Endothelial cell of umbilical vein (primary cell): Measurements from ENCODE around the gene ZNF774. TPM values are rescaled to one million over a fixed set of nuclear protein-coding genes. Genes with fewer than 3 reads are reported as not detected.

Experiments used
- BruUV-seq: library from RNA; stranded (reverse); fragments of 400-500 nt; replicated peaks from 2 replicates; lab custom pipeline; 2021; lab: Mats Ljungman, UMichigan
- CTCF ChIA-PET: fragments of 300-600, 350-600 bp; sonication (Branson Sonifier 250); formaldehyde crosslinking; loops from one replicate; lab custom pipeline; 2021; ENCODE audit warnings: antibody characterized with exemption, inconsistent platforms; lab: Charles Lee
- POLR2A ChIA-PET: fragments of 300-600, 350-600 bp; sonication (Branson Sonifier 250); formaldehyde crosslinking; loops from one replicate; lab custom pipeline; 2021; ENCODE audit warnings: antibody characterized with exemption, inconsistent platforms; lab: Charles Lee
- DNase-seq: peaks from one replicate; pipeline ENCODE4 v3.0.0-alpha.2; 2011; ENCODE audit warnings: low read depth, low spot score
- FAIRE-seq: peaks from 2 replicates; lab custom pipeline; 2011; peaks lifted over from hg19 to GRCh38; lab: Jason Lieb, UNC
- H2AFZ ChIP-seq: 2 replicates; pipeline ENCODE4 v1.6.0; 2012; ENCODE audit warnings: low read depth, low read length, control low read depth, inconsistent platforms
- H3K27ac ChIP-seq: 2 replicates; pipeline ENCODE4 v1.5.1; 2011; ENCODE audit warnings: low read depth, mild to moderate bottlenecking, control low read depth, low read length, moderate library complexity; ENCODE audit not compliant: insufficient read depth
- H3K27me3 ChIP-seq, 2 experiments: 2 replicates each; pipeline versions ENCODE4 v1.6.0 to v1.6.1; 2011; ENCODE audit warnings: low read length in 2 of 2, mixed read lengths in 1 of 2; ENCODE audit not compliant: control insufficient read depth in 2 of 2, insufficient read depth in 2 of 2
- H3K36me3 ChIP-seq, 2 experiments: 2 replicates in 1 of 2; 3 replicates in 1 of 2; pipeline ENCODE4 v1.5.1; 2011; ENCODE audit warnings: low read length in 2 of 2, mild to moderate bottlenecking in 1 of 2, moderate library complexity in 1 of 2; ENCODE audit not compliant: control insufficient read depth in 2 of 2, insufficient read depth in 2 of 2; ENCODE audit errors: extremely low read depth in 1 of 2
- H3K4me1 ChIP-seq: 3 replicates; pipeline ENCODE4 v1.5.1; 2011; ENCODE audit warnings: mild to moderate bottlenecking, low read length; ENCODE audit not compliant: control insufficient read depth, insufficient read depth; ENCODE audit errors: extremely low read depth
- H3K4me2 ChIP-seq: 2 replicates; pipeline ENCODE4 v1.6.1; 2011; ENCODE audit warnings: low read length, control low read depth, mixed read lengths; ENCODE audit not compliant: insufficient read depth
- H3K4me3 ChIP-seq, 3 experiments: fragments of 200-600 bp in 1 of 3; sonication (generic), shearing (Covaris generic) in 1 of 3; replicated peaks in 1 of 3; 2 replicates each; pipeline ENCODE4 v1.5.1; 2011 to 2016; ENCODE audit warnings: control low read depth in 3 of 3, low read length in 3 of 3, mild to moderate bottlenecking in 2 of 3, inconsistent platforms in 1 of 3, low read depth in 1 of 3, moderate library complexity in 1 of 3; ENCODE audit not compliant: insufficient read depth in 1 of 3
- H3K79me2 ChIP-seq: 2 replicates; pipeline ENCODE4 v1.6.0; 2012; ENCODE audit warnings: low read length, inconsistent platforms; ENCODE audit not compliant: control insufficient read depth, insufficient read depth
- H3K9ac ChIP-seq: replicated peaks from 2 replicates; pipeline ENCODE3; 2011; ENCODE audit warnings: low read length, control low read depth; ENCODE audit not compliant: insufficient read depth; ENCODE audit errors: extremely low read depth
- H3K9me1 ChIP-seq: replicated peaks from 3 replicates; pipeline ENCODE4 v1.6.0; 2011; ENCODE audit warnings: mild to moderate bottlenecking, low read length; ENCODE audit not compliant: control insufficient read depth, insufficient read depth; ENCODE audit errors: extremely low read depth
- H3K9me3 ChIP-seq: replicated peaks from 2 replicates; pipeline ENCODE4 v1.5.1; 2012; ENCODE audit warnings: low read length, inconsistent platforms; ENCODE audit not compliant: control insufficient read depth, insufficient read depth
- H4K20me1 ChIP-seq: replicated peaks from 2 replicates; pipeline ENCODE3; 2011; ENCODE audit warnings: mild to moderate bottlenecking, low read length; ENCODE audit not compliant: control insufficient read depth, insufficient read depth; ENCODE audit errors: extremely low read depth
- FOS ChIP-seq: IDR thresholded peaks from 2 replicates; pipeline ENCODE4 v1.6.1; 2011; ENCODE audit warnings: mild to moderate bottlenecking, low read length, moderate library complexity, borderline replicate concordance; ENCODE audit not compliant: insufficient read depth
- GATA2 ChIP-seq: IDR thresholded peaks from 2 replicates; pipeline ENCODE4 v1.7.0; 2011; ENCODE audit warnings: low read depth, mild to moderate bottlenecking, moderate library complexity, mixed read lengths, low read length; ENCODE audit not compliant: insufficient read length, insufficient read depth
- JUN ChIP-seq: IDR thresholded peaks from 2 replicates; pipeline ENCODE4 v1.6.1; 2011; ENCODE audit warnings: borderline replicate concordance, low read depth; ENCODE audit not compliant: insufficient read length, insufficient read depth
- MYC ChIP-seq: IDR thresholded peaks from one replicate; pipeline ENCODE4 v1.6.1; 2011; ENCODE audit warnings: mild to moderate bottlenecking, low read depth, low read length
- POLR2A ChIP-seq: IDR thresholded peaks from 2 replicates; pipeline ENCODE4 v1.6.1; 2012; ENCODE audit warnings: low read depth, mild to moderate bottlenecking, control low read depth, low read length
- POLR2AphosphoS5 ChIP-seq: IDR thresholded peaks from 2 replicates; pipeline ENCODE4 v1.6.1; 2012; ENCODE audit warnings: low read depth, mild to moderate bottlenecking, control low read depth, low read length, moderate library complexity; ENCODE audit not compliant: insufficient read depth
- dilution Hi-C: fragments of 300-500 bp; cut with MboI; formaldehyde crosslinking; loops from one replicate; pipeline ENCODE4 v1.15.0; 2019; ENCODE audit warnings: low sequenced_read_pairs; ENCODE audit not compliant: extremely low pct_ligation_motif_present
- intact Hi-C: fragments of 100-400 bp; cut with micrococcal nuclease; formaldehyde crosslinking; loops from one replicate; pipeline ENCODE4 v1.10.0; 2022
- polyA plus RNA-seq, 4 experiments: library from polyadenylated mRNA; depleted of rRNA in 3 of 4; stranded (reverse) in 3 of 4; unstranded in 1 of 4; fragments of >200 nt; gene quantifications; 2 replicates each; pipeline versions ENCODE4 v1.2.1 to v1.2.3, GENCODE V29; 2011 to 2012; ENCODE audit warnings: missing spikeins in 1 of 4
- total RNA-seq: library from RNA; stranded (reverse); gene quantifications from 2 replicates; pipeline ENCODE4 v1.2.3, GENCODE V29; 2021
- TF ChIP-seq, protein P1 (sequence below): IDR thresholded peaks from 2 replicates; pipeline ENCODE4 v1.6.1; 2011; ENCODE audit not compliant: insufficient read depth, insufficient read length
- TF ChIP-seq, protein P2 (sequence below), 2 donors: IDR thresholded peaks; 1 replicate in 1 of 2; 2 replicates in 1 of 2; pipeline ENCODE4 v1.5.1; 2011; ENCODE audit warnings: low read length in 2 of 2, mild to moderate bottlenecking in 2 of 2, moderate library complexity in 2 of 2, control low read depth in 1 of 2, inconsistent platforms in 1 of 2, low read depth in 1 of 2; ENCODE audit not compliant: insufficient read depth in 1 of 2; ENCODE audit errors: extremely low read depth in 1 of 2

ZNF774 gene
- total and polyA plus RNA-seq, 2 donors (not counting 3 experiments of a cell fraction or from before 2014, with no cell fraction given): 0.98 to 2.6 TPM

DNA sequence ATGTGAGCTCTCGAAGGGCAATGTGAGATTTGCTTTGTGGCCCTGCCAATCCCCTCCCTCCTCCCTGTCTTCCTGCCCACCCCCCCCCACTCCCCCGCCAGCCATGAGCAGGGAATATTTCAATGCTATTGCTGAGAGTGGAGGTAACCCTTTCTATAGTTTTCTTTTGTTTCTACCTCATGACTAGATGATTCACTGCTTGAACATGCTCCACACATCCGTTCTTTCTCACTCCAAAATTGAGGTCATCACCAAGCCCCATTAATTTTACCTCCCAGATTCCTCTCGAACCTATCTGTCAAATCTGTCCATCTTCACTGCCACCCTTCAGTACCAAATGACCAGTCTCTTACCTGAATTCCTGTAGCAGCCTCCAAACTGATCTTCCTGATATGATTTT is 12.2 kb downstream of the ZNF774 start:
- ChIA-PET POLR2A (interaction anchor here (0.6 kb wide), 1 partner anchor 159 kb away, joined by 6 read pairs; no protein-coding TSS in a partner anchor), CTCF (interaction anchor here (0.6 to 5.5 kb wide), 6 partner anchors 11 to 235 kb away, joined by 3 to 41 read pairs (median 4); no protein-coding TSS in a partner anchor)
- peak overlapping the region; percentile 58 for H3K27ac ChIP-seq
- H3K27me3 ChIP-seq: no peaks in the 10 kb centered on the region
- no peak overlapping the region for H3K4me2 ChIP-seq
- no peaks in the 10 kb centered on the region for H3K9me1 ChIP-seq
- no peak overlapping the region for H2AFZ ChIP-seq
- BruUV-seq: no TSS peak
- dilution Hi-C loops: no loop called here
- no peak for TF ChIP-seq GATA2
- no peak for TF ChIP-seq POLR2A
- no peak for TF ChIP-seq MYC
- TF ChIP-seq, protein P1, sequence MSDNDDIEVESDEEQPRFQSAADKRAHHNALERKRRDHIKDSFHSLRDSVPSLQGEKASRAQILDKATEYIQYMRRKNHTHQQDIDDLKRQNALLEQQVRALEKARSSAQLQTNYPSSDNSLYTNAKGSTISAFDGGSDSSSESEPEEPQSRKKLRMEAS: no peak
- peak; percentile 79 for TF ChIP-seq JUN
- peak; percentile 43 for TF ChIP-seq FOS
- H4K20me1 ChIP-seq: no peaks in the 10 kb centered on the region
- no peaks in the 10 kb centered on the region for H3K79me2 ChIP-seq
- H3K9me3 ChIP-seq: no peaks in the 10 kb centered on the region
- peaks cover 31% of the 10 kb centered on the region for H3K4me1 ChIP-seq
- no peaks in the 10 kb centered on the region for H3K36me3 ChIP-seq
- no peak overlapping the region for H3K4me3 ChIP-seq
- intact Hi-C loops: loop anchor here (1.0 kb wide), 2 partner anchors 13 to 99 kb away; no protein-coding TSS in a partner anchor
- peak; percentile 18 for FAIRE-seq
- peak; percentile 27 for DNase-seq
- H3K9ac ChIP-seq: no peak overlapping the region

DNA sequence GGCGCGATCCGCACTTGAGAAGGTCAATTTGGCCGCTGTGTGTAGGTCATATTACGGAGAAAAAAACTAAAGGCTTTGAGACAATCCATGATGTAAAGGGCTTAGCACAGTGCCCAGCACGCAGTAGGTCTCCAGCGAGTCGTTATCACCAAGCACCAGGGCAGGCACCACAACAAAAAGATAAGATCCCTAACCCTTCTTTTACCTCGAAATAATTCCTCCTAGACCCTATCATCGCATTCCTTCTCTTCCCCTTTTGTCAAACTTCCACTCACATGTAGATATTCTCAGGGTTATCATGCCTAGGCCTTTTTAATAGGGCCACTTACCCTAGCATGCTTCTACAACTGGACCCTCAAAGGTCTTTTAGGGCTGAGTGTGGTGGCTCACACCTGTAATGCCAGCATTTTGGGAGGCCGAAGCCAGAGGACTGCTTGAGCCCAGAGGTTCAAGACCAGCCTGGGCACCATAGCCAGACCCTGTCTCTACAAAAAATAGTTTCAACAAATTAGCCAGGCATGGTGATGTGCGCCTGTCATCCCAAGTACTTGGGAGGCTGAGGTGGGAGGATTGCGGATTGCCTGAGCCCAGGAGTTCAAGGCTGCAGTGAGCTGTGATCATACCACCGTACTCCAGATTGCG is 13.5 kb downstream of the ZNF774 start:
- Histone ChIP-seq H4K20me1 (no peaks in the 10 kb centered on the region), H2AFZ (no peak overlapping the region), H3K79me2 (no peaks in the 10 kb centered on the region), H3K4me2 (no peak overlapping the region), H3K9me3 (no peaks in the 10 kb centered on the region), H3K9me1 (no peaks in the 10 kb centered on the region), H3K4me1 (peaks cover 39% of the 10 kb centered on the region), H3K4me3 (no peak overlapping the region), H3K27ac (no peak overlapping the region), H3K27me3 (no peaks in the 10 kb centered on the region), H3K36me3 (no peaks in the 10 kb centered on the region), H3K9ac (no peak overlapping the region)
- no TSS peak for BruUV-seq
- ChIA-PET CTCF (no interaction called here), POLR2A (no interaction called here)
- intact Hi-C loops: no loop called here
- DNase-seq: no peak
- dilution Hi-C loops: no loop called here
- FAIRE-seq: no peak
- TF ChIP-seq JUN (no peak), GATA2 (no peak), POLR2A (no peak), POLR2AphosphoS5 (no peak)
- TF ChIP-seq, protein P2, sequence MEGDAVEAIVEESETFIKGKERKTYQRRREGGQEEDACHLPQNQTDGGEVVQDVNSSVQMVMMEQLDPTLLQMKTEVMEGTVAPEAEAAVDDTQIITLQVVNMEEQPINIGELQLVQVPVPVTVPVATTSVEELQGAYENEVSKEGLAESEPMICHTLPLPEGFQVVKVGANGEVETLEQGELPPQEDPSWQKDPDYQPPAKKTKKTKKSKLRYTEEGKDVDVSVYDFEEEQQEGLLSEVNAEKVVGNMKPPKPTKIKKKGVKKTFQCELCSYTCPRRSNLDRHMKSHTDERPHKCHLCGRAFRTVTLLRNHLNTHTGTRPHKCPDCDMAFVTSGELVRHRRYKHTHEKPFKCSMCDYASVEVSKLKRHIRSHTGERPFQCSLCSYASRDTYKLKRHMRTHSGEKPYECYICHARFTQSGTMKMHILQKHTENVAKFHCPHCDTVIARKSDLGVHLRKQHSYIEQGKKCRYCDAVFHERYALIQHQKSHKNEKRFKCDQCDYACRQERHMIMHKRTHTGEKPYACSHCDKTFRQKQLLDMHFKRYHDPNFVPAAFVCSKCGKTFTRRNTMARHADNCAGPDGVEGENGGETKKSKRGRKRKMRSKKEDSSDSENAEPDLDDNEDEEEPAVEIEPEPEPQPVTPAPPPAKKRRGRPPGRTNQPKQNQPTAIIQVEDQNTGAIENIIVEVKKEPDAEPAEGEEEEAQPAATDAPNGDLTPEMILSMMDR (IDR thresholded peaks at IDR 0.05; ENCODE audit: extremely low read depth in 1 of 2, insufficient read depth in 1 of 2, low read depth in 1 of 2, low read length in 2 of 2): no peak
- TF ChIP-seq, protein P1: no peak
